Stomach (tissue), 9 donors: Measurements from ENCODE around the gene RABAC1. TPM values are rescaled to one million over a fixed set of nuclear protein-coding genes. Genes with fewer than 3 reads are reported as not detected.

Experiments
- DNase-seq, 2 donors: peaks; one replicate each; pipeline versions ENCODE4 v3.0.0 to v3.0.0-alpha.2; 2013 to 2019
- H3K27ac ChIP-seq, 5 donors: fragments of 200-600 bp in 4 of 5; sonication (generic) in 4 of 5; one replicate each; pipeline ENCODE4 v1.5.1; 2013 to 2019; ENCODE audit warnings: mild to moderate bottlenecking in 1 of 5, moderate library complexity in 1 of 5
- H3K27me3 ChIP-seq, 3 donors: fragments of 200-600 bp; sonication (generic); one replicate each; pipeline ENCODE4 v1.5.1; 2017 to 2019; ENCODE audit warnings: mixed run types in 1 of 3
- H3K36me3 ChIP-seq, 4 donors: fragments of 200-600 bp; sonication (generic); 1 replicate in 3 of 4; 2 replicates in 1 of 4; pipeline ENCODE4 v1.5.1; 2016 to 2019
- H3K4me1 ChIP-seq, 4 donors: fragments of 200-600 bp; sonication (generic); one replicate each; pipeline ENCODE4 v1.5.1; 2016 to 2019
- H3K4me3 ChIP-seq, 4 donors: fragments of 200-600 bp; sonication (generic) in 3 of 4; one replicate each; pipeline ENCODE4 v1.5.1; 2016 to 2019; ENCODE audit warnings: mild to moderate bottlenecking in 1 of 4
- H3K9me3 ChIP-seq, 4 donors: fragments of 200-600 bp; sonication (generic); one replicate each; pipeline ENCODE4 v1.5.1; 2016 to 2019
- EP300 ChIP-seq: sonication (generic); formaldehyde crosslinking; IDR thresholded peaks from one replicate; pipeline ENCODE4 v1.6.1; 2017; ENCODE audit warnings: antibody characterized with exemption
- POLR2A ChIP-seq, 4 donors: fragments of 450-650 bp; IDR thresholded peaks; one replicate each; pipeline ENCODE4 v1.6.1; 2016; ENCODE audit warnings: antibody characterized with exemption in 4 of 4, control low read depth in 2 of 4, mild to moderate bottlenecking in 1 of 4, moderate library complexity in 1 of 4
- POLR2AphosphoS5 ChIP-seq, 3 donors: sonication (generic); formaldehyde crosslinking; IDR thresholded peaks; one replicate each; pipeline ENCODE4 v1.6.1; 2016; ENCODE audit warnings: antibody characterized with exemption in 3 of 3
- WGBS, 5 donors: extraction: QIAGEN DNeasy Blood & Tissue Kit in 3 of 5; methylation state at CpG; one replicate each; pipeline versions ENCODE4 v1.1.5 to v1.1.7; 2013 to 2018; 5-methylcytosine and 5-hydroxymethylcytosine counted together
- intact Hi-C: fragments of 100-400 bp; cut with DNase I; formaldehyde crosslinking; loops from one replicate; pipeline ENCODE4 v1.15.1; 2023; ENCODE audit warnings: low total_unique reads
- polyA plus RNA-seq, 3 donors: library from polyadenylated mRNA; stranded (reverse); fragments of 200-250 nt; gene quantifications; one replicate each; pipeline ENCODE4 v1.2.3, GENCODE V29; 2013
- total RNA-seq, 5 donors: library from RNA; depleted of rRNA; stranded (reverse); fragments of >200 nt; gene quantifications; one replicate each; pipeline versions ENCODE4 v1.1.0 to v1.2.3, GENCODE V29; 2014 to 2016
- TF ChIP-seq, protein P1 (sequence below), 7 experiments: fragments of 450-650 bp in 4 of 7; fragments of 200-600 bp in 3 of 7; sonication (generic) in 3 of 7; IDR thresholded peaks; one replicate each; pipeline ENCODE4 v1.5.1; 2016 to 2019; ENCODE audit warnings: antibody characterized with exemption in 7 of 7, control low read depth in 2 of 7, mild to moderate bottlenecking in 1 of 7
- donor health status: healthy with polysubstance abuse.
- donor health status: Bipolar disorder and iron deficiency.
- donor health status: healthy.

The RABAC1 gene
- total and polyA plus RNA-seq, 8 donors, result 44.6 to 499 (median 132) TPM

DNA sequence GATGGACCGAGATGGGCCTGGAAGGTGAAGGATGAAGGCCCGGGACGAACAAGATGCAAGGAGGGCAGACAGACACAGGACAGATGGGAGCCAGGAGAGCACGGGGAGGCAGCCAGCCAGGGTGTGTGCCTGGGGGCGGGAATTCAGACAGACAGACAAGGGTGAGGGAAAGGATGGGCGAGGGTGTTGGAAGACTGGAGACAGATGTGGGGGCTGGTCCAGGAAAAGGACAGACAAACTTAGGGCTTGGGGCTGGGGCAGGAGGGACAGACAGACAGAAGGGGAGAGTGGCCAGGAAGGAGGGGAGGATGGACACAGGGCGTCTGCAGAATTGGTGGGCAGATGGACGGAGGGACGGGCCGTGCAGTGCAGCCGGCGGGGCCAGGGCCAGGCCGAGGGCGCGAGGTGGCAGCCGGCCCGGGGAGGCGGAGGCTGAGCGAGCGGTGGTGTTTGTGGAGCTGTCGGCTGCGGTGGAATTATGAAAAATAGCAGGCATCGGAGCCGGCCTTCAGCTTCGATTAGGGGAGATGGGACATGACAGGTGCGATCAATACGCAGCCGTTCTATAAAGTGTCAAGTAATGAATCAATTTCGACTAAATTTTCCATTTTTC is 26.3 kb downstream of the RABAC1 start:
- WGBS, 5 donors, result 34 to 39% (median 37%) methylated on average over 29 of the region's 29 CpGs
- no peak for DNase-seq
- Histone ChIP-seq H3K4me1 (peaks cover 23 to 48% (median 28%) of the 10 kb centered on the region in 4 donors), H3K4me3 (no peak overlapping the region), H3K9me3 (no peaks in the 10 kb centered on the region), H3K27ac (no peak overlapping the region), H3K27me3 (peaks cover 13 to 100% (median 61%) of the 10 kb centered on the region in 3 donors), H3K36me3 (no peaks in the 10 kb centered on the region)
- intact Hi-C loops, result loop anchor here (10.0 kb wide), 1 partner anchor 58 kb away; the partner anchor contains the start of gene CD79A
- TF ChIP-seq, protein P1, sequence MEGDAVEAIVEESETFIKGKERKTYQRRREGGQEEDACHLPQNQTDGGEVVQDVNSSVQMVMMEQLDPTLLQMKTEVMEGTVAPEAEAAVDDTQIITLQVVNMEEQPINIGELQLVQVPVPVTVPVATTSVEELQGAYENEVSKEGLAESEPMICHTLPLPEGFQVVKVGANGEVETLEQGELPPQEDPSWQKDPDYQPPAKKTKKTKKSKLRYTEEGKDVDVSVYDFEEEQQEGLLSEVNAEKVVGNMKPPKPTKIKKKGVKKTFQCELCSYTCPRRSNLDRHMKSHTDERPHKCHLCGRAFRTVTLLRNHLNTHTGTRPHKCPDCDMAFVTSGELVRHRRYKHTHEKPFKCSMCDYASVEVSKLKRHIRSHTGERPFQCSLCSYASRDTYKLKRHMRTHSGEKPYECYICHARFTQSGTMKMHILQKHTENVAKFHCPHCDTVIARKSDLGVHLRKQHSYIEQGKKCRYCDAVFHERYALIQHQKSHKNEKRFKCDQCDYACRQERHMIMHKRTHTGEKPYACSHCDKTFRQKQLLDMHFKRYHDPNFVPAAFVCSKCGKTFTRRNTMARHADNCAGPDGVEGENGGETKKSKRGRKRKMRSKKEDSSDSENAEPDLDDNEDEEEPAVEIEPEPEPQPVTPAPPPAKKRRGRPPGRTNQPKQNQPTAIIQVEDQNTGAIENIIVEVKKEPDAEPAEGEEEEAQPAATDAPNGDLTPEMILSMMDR (IDR thresholded peaks at IDR 0.05), result no peak
- TF ChIP-seq POLR2AphosphoS5 (IDR thresholded peaks at IDR 0.05) (no peak), EP300 (no peak), POLR2A (IDR thresholded peaks at IDR 0.05) (no peak)

DNA sequence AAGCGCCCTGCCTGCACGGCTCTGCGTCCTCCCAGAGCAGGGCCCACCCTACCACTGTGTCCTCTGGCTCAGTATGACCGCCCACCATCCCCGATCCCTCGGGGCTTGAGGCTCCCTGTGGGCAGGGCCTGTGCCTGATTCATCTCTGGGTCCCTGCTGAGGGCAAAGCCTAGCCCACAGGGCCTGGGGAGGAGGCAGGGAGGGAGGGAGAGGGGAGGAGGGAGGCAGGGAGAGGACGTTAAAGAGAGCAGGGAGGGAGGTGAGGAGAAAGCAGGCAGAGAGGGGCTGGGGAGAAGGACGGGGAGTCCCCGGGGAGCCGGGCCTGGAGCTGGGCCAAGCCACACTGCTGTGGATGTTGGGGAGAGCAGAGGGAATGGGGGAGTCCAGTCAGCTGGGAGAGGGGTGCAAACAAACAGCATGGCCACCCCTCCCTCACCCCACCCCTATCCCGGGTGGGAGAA is 26.8 kb downstream of the RABAC1 start:
- no peak for DNase-seq
- Histone ChIP-seq H3K36me3 (no peaks in the 10 kb centered on the region), H3K4me1 (peaks cover 27 to 52% (median 33%) of the 10 kb centered on the region in 4 donors), H3K27me3 (peaks cover 17 to 100% (median 66%) of the 10 kb centered on the region in 3 donors), H3K4me3 (no peak overlapping the region), H3K9me3 (no peaks in the 10 kb centered on the region), H3K27ac (no peak overlapping the region)
- 40 to 61% (median 47%) methylated on average over 8 to 11 of the region's 11 CpGs for WGBS, 5 donors
- intact Hi-C loops, result loop anchor here (10.0 kb wide), 1 partner anchor 57 kb away; the partner anchor contains the start of gene CD79A
- TF ChIP-seq POLR2AphosphoS5 (IDR thresholded peaks at IDR 0.05) (no peak), POLR2A (IDR thresholded peaks at IDR 0.05) (no peak), EP300 (no peak)
- TF ChIP-seq, protein P1 (IDR thresholded peaks at IDR 0.05), result no peak

- TF ChIP-seq POLR2AphosphoS5 (IDR thresholded peaks at IDR 0.05) (no peak), POLR2A (IDR thresholded peaks at IDR 0.05) (no peak), EP300 (no peak)
- TF ChIP-seq, protein P1 (IDR thresholded peaks at IDR 0.05), result no peak
- H3K36me3 ChIP-seq, result no peaks in the 10 kb centered on the region
These were observed 28.1 kb downstream of the RABAC1 start for GRCh38 chr19:41930926-41931592.

DNA sequence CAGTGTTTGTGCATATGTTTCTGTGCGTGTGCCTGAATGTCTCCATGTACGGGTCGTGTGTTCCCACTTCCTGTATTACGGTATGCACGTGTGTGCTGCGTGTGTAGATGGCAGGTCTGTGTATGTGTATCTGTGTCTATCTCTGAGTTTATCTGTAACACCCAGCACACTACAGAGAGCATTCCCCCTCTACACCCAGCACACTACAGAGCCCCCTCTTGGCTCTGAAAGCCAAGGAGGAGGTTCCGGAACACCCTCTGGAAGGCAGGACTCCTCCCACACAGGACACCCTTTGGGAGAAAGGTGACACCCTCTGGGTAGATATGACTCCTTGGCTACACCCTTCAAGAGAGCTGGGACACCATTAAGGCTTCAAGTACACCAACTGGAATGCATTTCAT is 28.8 kb downstream of the RABAC1 start:
- intact Hi-C loops, result loop anchor here (10.0 kb wide), 1 partner anchor 56 kb away; the partner anchor contains the start of gene CD79A
- Histone ChIP-seq H3K36me3 (no peaks in the 10 kb centered on the region), H3K27me3 (peaks cover 14 to 100% (median 76%) of the 10 kb centered on the region in 3 donors), H3K9me3 (no peaks in the 10 kb centered on the region), H3K4me3 (no peak overlapping the region), H3K4me1 (peaks cover 22 to 41% (median 25%) of the 10 kb centered on the region in 4 donors), H3K27ac (no peak overlapping the region)
- no peak for DNase-seq
- TF ChIP-seq POLR2A (IDR thresholded peaks at IDR 0.05) (no peak), POLR2AphosphoS5 (IDR thresholded peaks at IDR 0.05) (no peak), EP300 (no peak)
- TF ChIP-seq, protein P1 (IDR thresholded peaks at IDR 0.05), result no peak
- 16 to 34% (median 30%) methylated on average over 7 of the region's 7 CpGs for WGBS, 5 donors

More at GRCh38 chr19:41930926-41931592, 28.1 kb downstream of the RABAC1 start:
- no peak for DNase-seq
- Histone ChIP-seq H3K9me3 (no peaks in the 10 kb centered on the region), H3K4me1 (peaks cover 27 to 48% (median 31%) of the 10 kb centered on the region in 4 donors), H3K27me3 (peaks cover 20 to 100% (median 76%) of the 10 kb centered on the region in 3 donors), H3K4me3 (no peak overlapping the region), H3K27ac (no peak overlapping the region)
- 15 to 26% (median 22%) methylated on average over 16 to 17 of the region's 17 CpGs for WGBS, 5 donors
- intact Hi-C loops, result loop anchor here (10.0 kb wide), 1 partner anchor 56 kb away; the partner anchor contains the start of gene CD79A
